GM12878 (cell line): ENCODE measurements around the gene FGF19. TPM values are rescaled to one million over a fixed set of nuclear protein-coding genes. Genes with fewer than 3 reads are reported as not detected.

Experiments used
- ATAC-seq: fragments of 200-7000 bp; cut with Tn5 transposase; 3 replicates; pipeline ENCODE4 v1.9.1; 2020; ENCODE audit warnings: mild to moderate bottlenecking, moderate library complexity
- BruUV-seq: library from RNA; stranded (reverse); fragments of 400-500 nt; replicated peaks from 2 replicates; lab custom pipeline; 2021; lab: Mats Ljungman, UMichigan
- CTCF ChIA-PET: fragments of 300-600 bp; sonication (Branson Sonifier 250); formaldehyde crosslinking; extraction: SDS; loops from one replicate; lab custom pipeline; 2021; ENCODE audit warnings: inconsistent platforms; lab: Yijun Ruan, JAX
- POLR2A ChIA-PET: fragments of 350-600 bp; formaldehyde crosslinking; extraction: SDS; loops from one replicate; lab custom pipeline; 2021; ENCODE audit warnings: inconsistent platforms; lab: Charles Lee
- RAD21 ChIA-PET: fragments of 300-600 bp; sonication (Branson Sonifier 250); formaldehyde crosslinking; loops from one replicate; lab custom pipeline; 2023; ENCODE audit warnings: antibody characterized with exemption; ENCODE audit not compliant: unreplicated experiment; lab: Charles Lee
- SMC1A ChIA-PET: fragments of 300-600 bp; sonication (Branson Sonifier 250); formaldehyde crosslinking; loops from one replicate; lab custom pipeline; 2023; ENCODE audit not compliant: unreplicated experiment, uncharacterized antibody; lab: Charles Lee
- DNase-seq: peaks from one replicate; pipeline ENCODE4 v3.0.0-alpha.2; 2011; ENCODE audit warnings: low read depth, low spot score
- FAIRE-seq: peaks from 3 replicates; lab custom pipeline; 2011; peaks lifted over from hg19 to GRCh38; lab: Jason Lieb, UNC
- H2AFZ ChIP-seq: 2 replicates; pipeline ENCODE4 v1.6.0; 2011; ENCODE audit warnings: low read depth, low read length, control low read depth; ENCODE audit not compliant: control insufficient read depth
- H3K27ac ChIP-seq: 2 replicates; pipeline ENCODE4 v1.5.1; 2011; ENCODE audit warnings: control low read depth; ENCODE audit not compliant: control insufficient read depth, insufficient read depth
- H3K27me3 ChIP-seq, 2 experiments: replicated peaks in 1 of 2; 2 replicates each; pipeline versions ENCODE4 v1.6.0 to v1.6.1; 2011; ENCODE audit warnings: low read length in 1 of 2; ENCODE audit not compliant: control insufficient read depth in 2 of 2, insufficient read depth in 2 of 2
- H3K36me3 ChIP-seq, 2 experiments: 2 replicates each; pipeline ENCODE4 v1.5.1; 2011; ENCODE audit warnings: low read length in 1 of 2; ENCODE audit not compliant: control insufficient read depth in 2 of 2, insufficient read depth in 2 of 2
- H3K4me1 ChIP-seq: 2 replicates; pipeline ENCODE4 v1.6.1; 2011; ENCODE audit warnings: mild to moderate bottlenecking, low read length, moderate library complexity, mixed read lengths; ENCODE audit not compliant: control insufficient read depth, insufficient read depth
- H3K4me2 ChIP-seq: 2 replicates; pipeline ENCODE4 v1.6.0; 2011; ENCODE audit warnings: control low read depth; ENCODE audit not compliant: control insufficient read depth, insufficient read depth
- H3K4me3 ChIP-seq: fragments of 200-600 bp; sonication (generic); 2 replicates; pipeline ENCODE4 v1.5.1; 2016
- H3K79me2 ChIP-seq: 2 replicates; pipeline ENCODE4 v1.6.0; 2011; ENCODE audit warnings: low read length; ENCODE audit not compliant: control insufficient read depth, insufficient read depth
- H3K9ac ChIP-seq: 2 replicates; pipeline ENCODE4 v1.8.0; 2011; ENCODE audit warnings: low read length, control low read depth, mixed read lengths; ENCODE audit not compliant: control insufficient read depth, insufficient read depth
- H3K9me3 ChIP-seq: replicated peaks from 3 replicates; pipeline ENCODE4 v1.5.1; 2011; ENCODE audit warnings: mild to moderate bottlenecking, low read length; ENCODE audit not compliant: control insufficient read depth, insufficient read depth
- H4K20me1 ChIP-seq: 2 replicates; pipeline ENCODE4 v1.6.0; 2011; ENCODE audit not compliant: control insufficient read depth, insufficient read depth
- CUX1 ChIP-seq: IDR thresholded peaks from 2 replicates; pipeline ENCODE4 v1.6.1; 2012; ENCODE audit warnings: improper control_type of control experiment, low read depth, low read length; ENCODE audit not compliant: insufficient replicate concordance
- ESRRA ChIP-seq: IDR thresholded peaks from 2 replicates; pipeline ENCODE4 v1.6.1; 2012; ENCODE audit warnings: mild to moderate bottlenecking, low read length, improper control_type of control experiment
- KAT2A ChIP-seq: conservative IDR thresholded peaks from 2 replicates; pipeline ENCODE4 v1.6.1; 2011; ENCODE audit warnings: low read depth, low read length; ENCODE audit not compliant: control insufficient read depth
- NKRF ChIP-seq: fragments of 450-650 bp; conservative IDR thresholded peaks from 2 replicates; pipeline ENCODE4 v1.6.1; 2017; ENCODE audit warnings: mild to moderate bottlenecking, moderate library complexity
- PAX5 ChIP-seq: IDR thresholded peaks from 2 replicates; pipeline ENCODE4 v1.6.1; 2011; ENCODE audit warnings: low read depth, low read length, borderline replicate concordance
- RUNX3 ChIP-seq: IDR thresholded peaks from 2 replicates; pipeline ENCODE4 v1.6.1; 2012; ENCODE audit warnings: low read length, inconsistent platforms
- SMC3 ChIP-seq: IDR thresholded peaks from 2 replicates; pipeline ENCODE4 v1.6.1; 2011; ENCODE audit warnings: low read length, improper control_type of control experiment, borderline replicate concordance
- USF1 ChIP-seq: IDR thresholded peaks from 2 replicates; pipeline ENCODE4 v1.6.1; 2011; ENCODE audit warnings: borderline replicate concordance, low read depth, mild to moderate bottlenecking, moderate library complexity, mixed read lengths, low read length; ENCODE audit not compliant: insufficient read depth; ENCODE audit errors: extremely low read length
- ZNF592 ChIP-seq: fragments of 450-650 bp; IDR thresholded peaks from 2 replicates; pipeline ENCODE4 v1.6.1; 2017; ENCODE audit warnings: mild to moderate bottlenecking, moderate library complexity
- WGBS: methylation state at CpG from one replicate; pipeline ENCODE4 v1.1.6; 2016; ENCODE audit warnings: low lambda C conversion rate; ENCODE audit not compliant: insufficient replicate concordance, insufficient coverage; ENCODE audit errors: missing lambda C conversion rate; 5-methylcytosine and 5-hydroxymethylcytosine counted together
- in situ Hi-C: fragments of 300-500 bp; cut with MboI; formaldehyde crosslinking; loops from 9 replicates; pipeline ENCODE4 v1.14.3; 2018; ENCODE audit warnings: mixed read lengths
- intact Hi-C: fragments of 100-400 bp; cut with micrococcal nuclease; formaldehyde crosslinking; loops from one replicate; pipeline ENCODE4 v1.14.2; 2022; ENCODE audit not compliant: unreplicated experiment
- polyA plus RNA-seq, 11 experiments: library from polyadenylated mRNA; depleted of rRNA in 4 of 11; unstranded in 6 of 11; stranded (reverse) in 5 of 11; fragments of >200 nt; fragmentation: Nextera tagmentation in 4 of 11; fragmentation: Illumina TruSeq in 1 of 11; extraction: Ambion mirVana in 4 of 11; extraction: Trizol in 1 of 11; gene quantifications; 1 replicate in 1 of 11; 2 replicates in 10 of 11; pipeline versions ENCODE4 v1.2.1 to v1.2.3, GENCODE V29; 2011 to 2016; ENCODE audit warnings: inconsistent platforms in 2 of 11, missing spikeins in 2 of 11, low read depth in 1 of 11
- total RNA-seq, 4 experiments: library from RNA; depleted of rRNA in 3 of 4; stranded (reverse); fragments of >200 nt in 3 of 4; fragmentation: Illumina TruSeq in 1 of 4; extraction: Trizol in 1 of 4; gene quantifications; 2 replicates each; pipeline versions ENCODE4 v1.2.1 to v1.2.3, GENCODE V29; 2013 to 2021

The FGF19 gene
- total and polyA plus RNA-seq, 10 of the 15 experiments (the other 5 are each of a cell fraction or from before 2014, with no cell fraction given) = 0.08 TPM; not detected in 9

GRCh38 chr11:69718912-69719311 is 15.1 kb upstream of the FGF19 start:
- BruUV-seq = no TSS peak
- no peak overlapping the region for H2AFZ ChIP-seq
- H3K27ac ChIP-seq = no peak overlapping the region
- no peak for DNase-seq
- in situ Hi-C loops = no loop called here
- no peaks in the 10 kb centered on the region for H3K4me1 ChIP-seq
- peaks cover 0 to 7% of the 10 kb centered on the region in 2 experiments; a peak in 3 of 4 replicates for H3K27me3 ChIP-seq
- no peak overlapping the region for H3K4me3 ChIP-seq
- intact Hi-C loops = no loop called here
- no peaks in the 10 kb centered on the region for H3K9me3 ChIP-seq
- 31% methylated on average over 8 of the region's 8 CpGs for WGBS
- SMC1A ChIA-PET = no interaction called here
- H4K20me1 ChIP-seq = 0 out of 2 replicates have a peak, but pooled peaks cover 2% of the 10 kb centered on the region
- H3K9ac ChIP-seq = no peak overlapping the region
- TF ChIP-seq KAT2A (no peak), CUX1 (no peak), RUNX3 (no peak), ESRRA (no peak), PAX5 (no peak), NKRF (no peak), SMC3 (no peak), ZNF592 (no peak), USF1 (no peak)
- ATAC-seq = no peak
- no peaks in the 10 kb centered on the region for H3K36me3 ChIP-seq
- CTCF ChIA-PET = no interaction called here
- H3K4me2 ChIP-seq = no peak overlapping the region
- POLR2A ChIA-PET = no interaction called here
- FAIRE-seq = no peak
- RAD21 ChIA-PET = no interaction called here
- H3K79me2 ChIP-seq = no peaks in the 10 kb centered on the region
